WTC11 (cell line): ENCODE measurements around the gene EDEM2. TPM values are rescaled to one million over a fixed set of nuclear protein-coding genes. Genes with fewer than 3 reads are reported as not detected.
"Not testable (repeated sequence)": the region's sequence is repeated elsewhere in the genome, so short reads cannot be mapped to it uniquely, and the experiment has no call there.

Experiments used
- ATAC-seq: fragments of 200-7000 bp; cut with Tn5 transposase; 2 replicates; pipeline ENCODE4 v1.10.0; 2021; ENCODE audit warnings: mild to moderate bottlenecking, moderate library complexity
- CTCF ChIA-PET: fragments of 300-600 bp; sonication (Branson Sonifier 250); formaldehyde crosslinking; loops from one replicate; lab custom pipeline; 2021; ENCODE audit warnings: antibody characterized with exemption; lab: Charles Lee
- POLR2A ChIA-PET: fragments of 350-600 bp; sonication (Branson Sonifier 250); formaldehyde crosslinking; loops from one replicate; lab custom pipeline; 2021; ENCODE audit warnings: antibody characterized with exemption; lab: Charles Lee
- DNase-seq: peaks from one replicate; pipeline ENCODE4 v3.0.0; 2021; ENCODE audit warnings: low spot score
- H3K27ac Mint-ChIP-seq: 2 replicates; pipeline ENCODE4 v1.8.0; 2021; ENCODE audit warnings: mixed read lengths
- H3K27me3 Mint-ChIP-seq: 2 replicates; pipeline ENCODE4 v1.8.0; 2021; ENCODE audit warnings: low read depth, mild to moderate bottlenecking, moderate library complexity, mixed read lengths
- H3K36me3 Mint-ChIP-seq: 2 replicates; pipeline ENCODE4 v1.8.0; 2021; ENCODE audit warnings: mixed read lengths
- H3K4me1 Mint-ChIP-seq: 2 replicates; pipeline ENCODE4 v1.8.0; 2022; ENCODE audit warnings: mixed read lengths
- H3K4me3 Mint-ChIP-seq: 2 replicates; pipeline ENCODE4 v1.8.0; 2021; ENCODE audit warnings: mild to moderate bottlenecking, moderate library complexity, mixed read lengths
- H3K9me3 Mint-ChIP-seq: 2 replicates; pipeline ENCODE4 v1.8.0; 2021; ENCODE audit warnings: mixed read lengths
- ARID4B ChIP-seq: sonication (generic); formaldehyde crosslinking; IDR thresholded peaks from 2 replicates; pipeline ENCODE4 v1.8.0; 2023; ENCODE audit warnings: missing genetic modification reagents, mild to moderate bottlenecking, borderline replicate concordance
- ATF1 ChIP-seq: sonication (generic); formaldehyde crosslinking; IDR thresholded peaks from 2 replicates; pipeline ENCODE4 v1.8.1; 2023; ENCODE audit warnings: mild to moderate bottlenecking, moderate library complexity, missing genetic modification reagents
- FOXK1 ChIP-seq: sonication (generic); formaldehyde crosslinking; IDR thresholded peaks from 2 replicates; pipeline ENCODE4 v1.8.0; 2022; ENCODE audit warnings: mild to moderate bottlenecking, moderate library complexity, missing genetic modification reagents
- NFYB ChIP-seq: sonication (generic); formaldehyde crosslinking; conservative IDR thresholded peaks from 2 replicates; pipeline ENCODE4 v1.8.0; 2022; ENCODE audit warnings: low read depth, missing genetic modification reagents
- PREB ChIP-seq: sonication (generic); formaldehyde crosslinking; IDR thresholded peaks from 2 replicates; pipeline ENCODE4 v1.8.1; 2022; ENCODE audit warnings: mild to moderate bottlenecking, missing genetic modification reagents, moderate library complexity, borderline replicate concordance
- SP1 ChIP-seq: sonication (generic); formaldehyde crosslinking; conservative IDR thresholded peaks from 2 replicates; pipeline ENCODE4 v1.8.1; 2022; ENCODE audit warnings: missing genetic modification reagents
- TEAD1 ChIP-seq: sonication (generic); formaldehyde crosslinking; IDR thresholded peaks from 2 replicates; pipeline ENCODE4 v1.8.0; 2022; ENCODE audit warnings: mild to moderate bottlenecking, missing genetic modification reagents
- ZMAT4 ChIP-seq: fragments of 250-450 bp; sonication (Bioruptor Pico); IDR thresholded peaks from 2 replicates; pipeline ENCODE4 v1.9.0; 2021; ENCODE audit warnings: mild to moderate bottlenecking
- total RNA-seq: library from RNA; stranded (reverse); gene quantifications from 3 replicates; pipeline ENCODE4 v1.2.3, GENCODE V29; 2021
- TF ChIP-seq, protein P1 (sequence below): fragments of 200-600 bp; IDR thresholded peaks from 2 replicates; pipeline ENCODE4 v1.8.0; 2022; ENCODE audit warnings: antibody characterized with exemption

EDEM2 gene
- total RNA-seq, 1 experiment from 2014 or later = 22.7 TPM

DNA sequence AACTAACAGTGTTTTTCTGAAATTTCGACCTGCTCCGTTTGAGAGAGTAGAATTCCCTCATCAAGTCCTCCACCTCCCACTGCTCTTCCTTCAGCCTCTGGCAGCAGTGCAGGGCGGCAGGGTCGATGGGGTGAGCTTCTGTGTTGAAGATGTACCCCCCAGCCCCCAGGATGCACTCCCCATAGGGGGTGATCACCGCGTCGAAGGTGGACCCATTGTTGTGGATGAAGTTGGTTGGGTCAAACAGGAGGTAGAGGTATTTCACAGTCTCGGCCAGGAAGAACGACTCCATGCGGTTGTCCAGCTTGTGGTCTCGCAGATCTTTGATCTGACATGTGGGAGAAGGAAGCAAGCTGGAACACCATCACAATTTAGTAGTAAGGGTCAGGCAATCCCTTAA is 31.5 kb downstream of the EDEM2 start (continued):
- TF ChIP-seq ARID4B (CRISPR knock-in tag) (no peak), PREB (no peak), TEAD1 (CRISPR knock-in tag) (no peak), ZMAT4 (CRISPR knock-in tag) (no peak), ATF1 (no peak)

DNA sequence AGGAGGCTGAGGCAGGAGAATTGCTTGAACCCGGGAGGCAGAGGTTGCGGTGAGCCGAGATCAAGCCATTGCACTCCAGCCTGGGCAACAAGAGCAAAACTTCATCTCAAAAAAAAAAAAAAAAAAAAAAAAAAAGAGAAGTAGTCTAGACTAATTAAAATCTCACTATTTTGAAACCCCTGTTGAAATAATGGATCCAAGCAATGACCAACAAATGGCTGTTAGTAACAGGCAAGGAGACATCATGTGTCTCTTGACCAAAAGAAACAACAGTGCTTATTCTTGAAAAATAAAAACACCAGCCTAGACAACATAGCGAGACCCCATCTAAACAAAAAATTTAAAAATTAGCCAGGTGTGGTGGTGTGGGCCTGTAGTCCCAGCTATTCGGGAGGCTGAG is 34.9 kb downstream of the EDEM2 start:
- peaks cover 12% of the 10 kb centered on the region for H3K36me3 Mint-ChIP-seq
- CTCF ChIA-PET = interaction anchor here (1.1 to 1.8 kb wide), 2 partner anchors 16 to 33 kb away, joined by 3 to 5 read pairs; no protein-coding TSS in a partner anchor
- H3K27me3 Mint-ChIP-seq, H3K27ac Mint-ChIP-seq, H3K4me1 Mint-ChIP-seq, H3K9me3 Mint-ChIP-seq, ATAC-seq, H3K4me3 Mint-ChIP-seq, POLR2A ChIA-PET, DNase-seq: not testable (repeated sequence)

DNA sequence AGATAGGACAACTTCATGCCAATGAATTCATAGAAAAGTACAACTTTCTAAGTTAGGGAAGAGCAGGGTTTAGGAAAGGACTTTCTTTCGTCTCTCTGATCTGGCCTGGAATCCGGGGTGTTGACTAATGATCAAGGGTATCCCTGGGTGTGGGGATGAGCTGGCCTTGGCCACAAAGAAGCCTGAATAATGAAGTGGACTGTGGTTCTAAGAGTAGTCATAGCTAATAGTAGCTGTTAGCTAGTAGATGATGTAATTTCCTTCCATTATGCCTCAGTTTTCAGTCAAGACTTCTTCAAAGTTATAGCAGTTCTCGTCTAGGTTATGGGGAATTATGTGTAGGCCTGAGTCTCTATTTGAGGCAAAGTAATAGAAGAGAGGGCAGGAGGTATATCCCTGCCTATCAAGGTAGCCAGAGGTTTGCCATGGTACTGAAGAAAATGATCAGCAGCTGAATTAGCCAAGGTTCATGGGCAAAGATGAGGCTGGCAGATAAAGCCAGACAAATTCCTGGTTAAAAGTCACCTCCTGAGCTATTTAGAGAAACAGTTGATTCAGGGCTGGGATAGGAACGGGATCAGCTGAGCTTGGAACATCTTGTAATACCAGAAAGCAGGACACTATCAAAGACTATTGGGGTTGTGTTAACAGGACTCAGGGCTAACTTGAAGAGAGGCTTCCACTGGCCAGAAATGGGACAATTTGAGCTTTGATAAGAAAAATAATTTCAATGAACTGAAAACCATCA is 35.8 kb downstream of the EDEM2 start:
- Mint-ChIP-seq H3K4me3 (no peak overlapping the region), H3K27me3 (no peaks in the 10 kb centered on the region), H3K4me1 (no peaks in the 10 kb centered on the region), H3K36me3 (peaks cover 9% of the 10 kb centered on the region), H3K27ac (no peak overlapping the region), H3K9me3 (no peaks in the 10 kb centered on the region)
- ChIA-PET POLR2A (no interaction called here), CTCF (interaction anchor here (0.6 to 1.8 kb wide), 3 partner anchors 15 to 34 kb away, joined by 3 to 5 read pairs (median 4); no protein-coding TSS in a partner anchor)
- ATAC-seq = no peak
- no peak for DNase-seq
- TF ChIP-seq, protein P1, sequence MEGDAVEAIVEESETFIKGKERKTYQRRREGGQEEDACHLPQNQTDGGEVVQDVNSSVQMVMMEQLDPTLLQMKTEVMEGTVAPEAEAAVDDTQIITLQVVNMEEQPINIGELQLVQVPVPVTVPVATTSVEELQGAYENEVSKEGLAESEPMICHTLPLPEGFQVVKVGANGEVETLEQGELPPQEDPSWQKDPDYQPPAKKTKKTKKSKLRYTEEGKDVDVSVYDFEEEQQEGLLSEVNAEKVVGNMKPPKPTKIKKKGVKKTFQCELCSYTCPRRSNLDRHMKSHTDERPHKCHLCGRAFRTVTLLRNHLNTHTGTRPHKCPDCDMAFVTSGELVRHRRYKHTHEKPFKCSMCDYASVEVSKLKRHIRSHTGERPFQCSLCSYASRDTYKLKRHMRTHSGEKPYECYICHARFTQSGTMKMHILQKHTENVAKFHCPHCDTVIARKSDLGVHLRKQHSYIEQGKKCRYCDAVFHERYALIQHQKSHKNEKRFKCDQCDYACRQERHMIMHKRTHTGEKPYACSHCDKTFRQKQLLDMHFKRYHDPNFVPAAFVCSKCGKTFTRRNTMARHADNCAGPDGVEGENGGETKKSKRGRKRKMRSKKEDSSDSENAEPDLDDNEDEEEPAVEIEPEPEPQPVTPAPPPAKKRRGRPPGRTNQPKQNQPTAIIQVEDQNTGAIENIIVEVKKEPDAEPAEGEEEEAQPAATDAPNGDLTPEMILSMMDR = no peak
- no peak for TF ChIP-seq SP1 (CRISPR knock-in tag)
- no peak for TF ChIP-seq TEAD1 (CRISPR knock-in tag)
- TF ChIP-seq FOXK1 (CRISPR knock-in tag) = no peak
- TF ChIP-seq NFYB (CRISPR knock-in tag) = no peak
- no peak for TF ChIP-seq ARID4B (CRISPR knock-in tag)
